Measurements from ENCODE around the gene BLOC1S5. TPM values are rescaled to one million over a fixed set of nuclear protein-coding genes. Genes with fewer than 3 reads are reported as not detected.

BLOC1S5 gene
- total and polyA plus RNA-seq, 2 of the 8 experiments (the other 6 are each of a cell fraction or from before 2014, with no cell fraction given), result 3.4 to 17.2 TPM

DNA sequence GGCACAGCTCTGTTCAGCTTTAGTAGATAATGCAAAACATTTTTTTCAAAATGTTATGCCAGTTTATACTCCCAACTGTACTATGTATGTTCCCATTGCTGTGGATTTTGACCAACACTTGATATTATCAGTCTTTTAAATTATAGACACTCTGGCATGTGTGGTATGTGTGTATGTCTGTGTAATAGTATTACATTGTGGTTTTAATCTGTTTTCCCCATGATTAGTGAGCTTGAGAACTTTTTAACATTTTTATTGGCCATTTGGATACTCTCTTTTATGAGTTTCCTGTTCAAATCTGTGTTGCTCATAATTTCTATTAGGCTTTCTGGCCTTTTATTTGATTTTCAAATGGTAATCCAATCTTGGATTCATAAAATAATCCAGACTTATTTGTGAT lies 84.4 kb downstream of the BLOC1S5 start:
- H3K9me3 ChIP-seq (ENCODE audit: insufficient read depth in 2 of 2, low read depth in 1 of 2, low read length in 1 of 2), result no peaks in the 10 kb centered on the region; a peak in 1 of 4 replicates
- H3K23ac ChIP-seq (ENCODE audit: insufficient read length), result no peak overlapping the region
- ChIA-PET CTCF (ENCODE audit: partially characterized antibody) (interaction anchor here (1.2 kb wide), 1 partner anchor 93 kb away, joined by 3 read pairs; no protein-coding TSS in a partner anchor), POLR2A (ENCODE audit: partially characterized antibody) (no interaction called here)
- H4K20me1 ChIP-seq (replicated peaks in 1 of 2; ENCODE audit: control insufficient read depth in 1 of 2, insufficient read depth in 2 of 2, low read length in 2 of 2), result no peaks in the 10 kb centered on the region
- H3K9ac ChIP-seq (replicated peaks in 1 of 4; ENCODE audit: extremely low read depth in 1 of 4, low read depth in 3 of 4, low read length in 3 of 4), result no peak overlapping the region
- no peak overlapping the region for H2AFZ ChIP-seq (ENCODE audit: low read length)
- no peak overlapping the region for H2BK5ac ChIP-seq (ENCODE audit: low read depth, low read length)
- H4K91ac ChIP-seq (replicated peaks; ENCODE audit: insufficient read length, low read length), result no peak overlapping the region
- no peak overlapping the region for H4K5ac ChIP-seq (ENCODE audit: insufficient read length, low read depth, low read length)
- no peak overlapping the region for H3K4me3 ChIP-seq (ENCODE audit: extremely low read depth in 1 of 4, insufficient read depth in 2 of 4, low read depth in 3 of 4, low read length in 4 of 4)
- DNase-seq (ENCODE audit: low read depth in 1 of 2, low spot score in 2 of 2), result no peak
- no peaks in the 10 kb centered on the region for H3K4me1 ChIP-seq (replicated peaks in 1 of 4; ENCODE audit: control insufficient read depth in 3 of 4, insufficient read depth in 4 of 4, low read length in 3 of 4)
- no peak overlapping the region for H2BK15ac ChIP-seq (ENCODE audit: low read length)
- no peak overlapping the region for H3K27ac ChIP-seq (ENCODE audit: low read depth, low read length)
- H4K8ac ChIP-seq (ENCODE audit: extremely low read depth, insufficient read depth, low read length), result no peak overlapping the region
- no peak for FAIRE-seq
- no peak overlapping the region for H3K14ac ChIP-seq (ENCODE audit: insufficient read length)
- H3K27me3 ChIP-seq (replicated peaks in 1 of 4; ENCODE audit: control insufficient read depth in 3 of 4, extremely low read depth in 1 of 4, insufficient read depth in 3 of 4, low read length in 3 of 4), result no peaks in the 10 kb centered on the region
- H3K36me3 ChIP-seq (ENCODE audit: control insufficient read depth in 2 of 4, insufficient read depth in 4 of 4, low read length in 3 of 4), result no peaks in the 10 kb centered on the region
- TF ChIP-seq SIRT6 (IDR thresholded peaks at IDR 0.05; ENCODE audit: low read length), result no peak
- TF ChIP-seq JUN (IDR thresholded peaks at IDR 0.05; ENCODE audit: low read depth, low read length), result no peak
- no peak for TF ChIP-seq CEBPB (IDR thresholded peaks at IDR 0.05; ENCODE audit: low read depth, low read length)
- TF ChIP-seq CTBP2 (IDR thresholded peaks at IDR 0.05; ENCODE audit: borderline replicate concordance, insufficient read depth, insufficient read length, low read length), result no peak
- no peak for TF ChIP-seq SUZ12 (IDR thresholded peaks at IDR 0.05; ENCODE audit: low read length)
- no peak for TF ChIP-seq RXRA (IDR thresholded peaks at IDR 0.05; ENCODE audit: insufficient read depth, low read depth, low read length)
- TF ChIP-seq, protein P1, sequence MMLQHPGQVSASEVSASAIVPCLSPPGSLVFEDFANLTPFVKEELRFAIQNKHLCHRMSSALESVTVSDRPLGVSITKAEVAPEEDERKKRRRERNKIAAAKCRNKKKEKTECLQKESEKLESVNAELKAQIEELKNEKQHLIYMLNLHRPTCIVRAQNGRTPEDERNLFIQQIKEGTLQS (IDR thresholded peaks at IDR 0.05; ENCODE audit: insufficient read depth, low read depth, low read length), result no peak
- no peak for TF ChIP-seq KDM4A (IDR thresholded peaks at IDR 0.05; ENCODE audit: low read depth, low read length, severe bottlenecking)
- no peak for TF ChIP-seq TCF12 (IDR thresholded peaks at IDR 0.05; ENCODE audit: low read depth, low read length)
- no peak for TF ChIP-seq PHF8 (conservative IDR thresholded peaks at IDR 0.05; ENCODE audit: low read depth, low read length)
- TF ChIP-seq SAP30 (IDR thresholded peaks at IDR 0.05; ENCODE audit: insufficient read depth, insufficient replicate concordance, low read length), result no peak
- H3K56ac ChIP-seq (replicated peaks; ENCODE audit: insufficient read length, low read depth, low read length), result no peak overlapping the region
- H3K23me2 ChIP-seq (ENCODE audit: low read depth, low read length), result no peaks in the 10 kb centered on the region
- no peak overlapping the region for H3K18ac ChIP-seq (ENCODE audit: extremely low read depth, low read length)
- no peak overlapping the region for H3K4me2 ChIP-seq (ENCODE audit: insufficient read depth in 1 of 2, low read depth in 2 of 2, low read length in 2 of 2)
- H3K79me1 ChIP-seq (ENCODE audit: low read depth, low read length), result no peaks in the 10 kb centered on the region
- no peak overlapping the region for H2BK120ac ChIP-seq (replicated peaks; ENCODE audit: low read depth, low read length)
- no peak overlapping the region for H3K4ac ChIP-seq (replicated peaks; ENCODE audit: insufficient read length, low read depth, low read length)
- H3K79me2 ChIP-seq (ENCODE audit: control insufficient read depth in 1 of 2, insufficient read depth in 2 of 2, low read length in 2 of 2), result no peaks in the 10 kb centered on the region
- no peak overlapping the region for H2BK12ac ChIP-seq (ENCODE audit: low read depth, low read length)
- H2AK5ac ChIP-seq (ENCODE audit: low read depth, low read length), result no peak overlapping the region
- no peak overlapping the region for H2BK20ac ChIP-seq (ENCODE audit: low read length)
